Measurements from ENCODE around the gene STING1.

DNA sequence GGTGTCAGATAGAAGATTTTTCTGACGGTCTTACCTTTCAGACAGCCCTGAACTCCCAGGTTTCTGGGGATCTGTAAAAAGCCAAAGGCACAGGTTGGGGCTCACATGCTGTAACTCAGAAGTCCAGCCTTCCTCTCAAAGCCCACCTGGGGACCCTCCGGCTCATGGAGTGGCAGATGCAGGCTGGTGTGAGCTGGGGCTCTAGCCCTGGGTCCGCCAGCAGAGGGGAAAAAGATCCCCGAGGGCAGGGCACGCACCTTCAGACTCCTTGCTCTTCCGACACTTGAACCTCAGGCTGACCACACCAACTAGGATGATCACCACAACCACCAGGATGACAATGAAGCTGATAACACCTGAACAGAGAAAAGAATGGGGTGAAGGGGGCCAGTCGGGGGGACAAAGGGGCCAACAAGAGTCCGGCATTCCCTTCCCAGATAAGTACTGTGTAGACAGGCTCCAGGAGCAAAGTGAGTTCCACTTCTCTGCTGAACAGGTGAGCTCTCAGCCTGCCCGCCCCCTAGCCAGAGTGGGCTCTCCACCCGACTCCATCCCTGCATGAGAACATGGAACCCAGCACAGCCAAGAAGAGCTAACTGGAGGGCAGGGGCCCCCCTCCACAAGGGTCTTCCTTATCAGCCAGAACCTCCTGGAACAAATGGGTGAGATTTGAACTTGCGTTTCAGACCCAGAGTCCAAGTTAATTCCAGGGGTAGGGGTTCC, 27.8 kb downstream of the STING1 start:
- no peak for TF ChIP-seq POLR2A (IDR thresholded peaks at IDR 0.05)
- TF ChIP-seq, protein P1, sequence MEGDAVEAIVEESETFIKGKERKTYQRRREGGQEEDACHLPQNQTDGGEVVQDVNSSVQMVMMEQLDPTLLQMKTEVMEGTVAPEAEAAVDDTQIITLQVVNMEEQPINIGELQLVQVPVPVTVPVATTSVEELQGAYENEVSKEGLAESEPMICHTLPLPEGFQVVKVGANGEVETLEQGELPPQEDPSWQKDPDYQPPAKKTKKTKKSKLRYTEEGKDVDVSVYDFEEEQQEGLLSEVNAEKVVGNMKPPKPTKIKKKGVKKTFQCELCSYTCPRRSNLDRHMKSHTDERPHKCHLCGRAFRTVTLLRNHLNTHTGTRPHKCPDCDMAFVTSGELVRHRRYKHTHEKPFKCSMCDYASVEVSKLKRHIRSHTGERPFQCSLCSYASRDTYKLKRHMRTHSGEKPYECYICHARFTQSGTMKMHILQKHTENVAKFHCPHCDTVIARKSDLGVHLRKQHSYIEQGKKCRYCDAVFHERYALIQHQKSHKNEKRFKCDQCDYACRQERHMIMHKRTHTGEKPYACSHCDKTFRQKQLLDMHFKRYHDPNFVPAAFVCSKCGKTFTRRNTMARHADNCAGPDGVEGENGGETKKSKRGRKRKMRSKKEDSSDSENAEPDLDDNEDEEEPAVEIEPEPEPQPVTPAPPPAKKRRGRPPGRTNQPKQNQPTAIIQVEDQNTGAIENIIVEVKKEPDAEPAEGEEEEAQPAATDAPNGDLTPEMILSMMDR (IDR thresholded peaks at IDR 0.05): no peak
